MCF 10A (cell line): Measurements from ENCODE around the gene LRP2BP. TPM values are rescaled to one million over a fixed set of nuclear protein-coding genes. Genes with fewer than 3 reads are reported as not detected.

Source experiments
- BruUV-seq: library from RNA; stranded (reverse); fragments of 400-500 nt; replicated peaks from 2 replicates; lab custom pipeline; 2021; lab: Mats Ljungman, UMichigan
- CTCF ChIA-PET: fragments of 300-600 bp; sonication (Branson Sonifier 250); formaldehyde crosslinking; extraction: SDS; loops from one replicate; lab custom pipeline; 2021; ENCODE audit warnings: antibody characterized with exemption, inconsistent platforms; lab: Yijun Ruan, JAX
- POLR2A ChIA-PET: fragments of 300-600, 350-650 bp; sonication (Branson Sonifier 250); formaldehyde crosslinking; extraction: SDS; loops from one replicate; lab custom pipeline; 2020; ENCODE audit warnings: antibody characterized with exemption, inconsistent platforms; lab: Yijun Ruan, JAX
- DNase-seq: peaks from one replicate; pipeline ENCODE4 v3.0.0-alpha.2; 2018; ENCODE audit not compliant: unreplicated experiment
- H3K27ac Mint-ChIP-seq: one replicate; pipeline ENCODE4 v1.8.0; 2022; ENCODE audit warnings: mild to moderate bottlenecking, low read depth, mixed read lengths; ENCODE audit not compliant: unreplicated experiment
- H3K27me3 Mint-ChIP-seq: one replicate; pipeline ENCODE4 v1.8.0; 2022; ENCODE audit warnings: mixed read lengths; ENCODE audit not compliant: insufficient read depth, unreplicated experiment
- H3K36me3 Mint-ChIP-seq: one replicate; pipeline ENCODE4 v1.8.0; 2022; ENCODE audit warnings: mild to moderate bottlenecking, moderate library complexity, mixed read lengths; ENCODE audit not compliant: insufficient read depth, unreplicated experiment
- H3K4me1 Mint-ChIP-seq: one replicate; pipeline ENCODE4 v1.8.0; 2022; ENCODE audit warnings: mixed read lengths; ENCODE audit not compliant: insufficient read depth, unreplicated experiment
- H3K4me3 Mint-ChIP-seq: one replicate; pipeline ENCODE4 v1.8.0; 2022; ENCODE audit warnings: mild to moderate bottlenecking, moderate library complexity, mixed read lengths; ENCODE audit not compliant: unreplicated experiment
- H3K9me3 Mint-ChIP-seq: one replicate; pipeline ENCODE4 v1.8.0; 2022; ENCODE audit warnings: mixed read lengths; ENCODE audit not compliant: unreplicated experiment
- CTCF ChIP-seq: fragments of 200-600 bp; IDR thresholded peaks from one replicate; pipeline ENCODE4 v1.8.0; 2022; ENCODE audit warnings: antibody characterized with exemption, mild to moderate bottlenecking; ENCODE audit not compliant: unreplicated experiment
- intact Hi-C: fragments of 100-400 bp; cut with micrococcal nuclease; formaldehyde crosslinking; loops from 2 replicates; pipeline ENCODE4 v1.14.1; 2022
- total RNA-seq: library from RNA; stranded (reverse); gene quantifications from 2 replicates; pipeline ENCODE4 v1.2.3, GENCODE V29; 2022

The LRP2BP gene
- total RNA-seq, 1 experiment from 2014 or later: 0.70 TPM

DNA sequence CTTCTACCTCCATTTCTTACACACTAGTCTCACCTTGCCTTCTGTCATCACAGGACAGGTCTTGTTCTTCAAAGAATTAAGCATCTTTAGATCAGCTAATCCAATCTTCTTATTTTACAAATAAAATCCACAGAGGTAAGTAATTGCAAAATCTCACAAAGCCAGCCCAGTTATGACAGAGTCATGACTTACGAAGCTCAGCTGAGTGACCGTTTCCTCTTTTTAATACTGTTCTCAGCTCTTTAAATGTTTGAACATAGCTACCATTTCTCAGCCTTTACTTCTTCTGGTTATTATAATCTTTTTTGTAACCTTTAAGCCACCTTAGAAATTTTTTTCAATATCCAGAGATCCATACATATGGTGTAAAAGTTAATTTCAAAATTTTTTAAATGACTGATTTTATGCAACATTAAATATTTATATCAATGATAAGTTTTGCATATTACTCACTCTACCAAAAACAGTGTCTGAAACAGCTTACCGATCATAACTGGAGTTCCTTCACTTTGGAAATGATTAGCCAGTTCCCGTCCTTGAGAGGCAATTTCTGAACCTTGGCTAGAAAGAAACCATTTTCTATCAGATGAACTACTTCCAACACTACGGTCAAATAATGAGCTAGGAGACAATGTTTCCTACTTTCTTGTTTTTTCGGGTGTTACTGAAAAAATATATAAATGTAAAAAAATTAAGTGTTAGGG, 9.7 kb upstream of the LRP2BP start:
- H3K9me3 Mint-ChIP-seq: no peaks in the 10 kb centered on the region
- no TSS peak for BruUV-seq
- POLR2A ChIA-PET: interaction anchor here (1.0 to 2.7 kb wide), 2 partner anchors 9 to 20 kb away, joined by 3 to 10 read pairs; partner anchors contain the start of genes ANKRD37, LRP2BP and UFSP2
- peaks cover 63% of the 10 kb centered on the region for H3K36me3 Mint-ChIP-seq
- H3K27ac Mint-ChIP-seq: no peak overlapping the region
- CTCF ChIA-PET: interaction anchor here (0.6 to 1.2 kb wide), 3 partner anchors 9 to 890 kb away, joined by 3 to 4 read pairs (median 4); partner anchors contain the start of gene ANKRD37
- H3K27me3 Mint-ChIP-seq: no peaks in the 10 kb centered on the region
- no peak for TF ChIP-seq CTCF
- DNase-seq: no peak
- H3K4me3 Mint-ChIP-seq: no peak overlapping the region
- intact Hi-C loops: no loop called here
- no peaks in the 10 kb centered on the region for H3K4me1 Mint-ChIP-seq

DNA sequence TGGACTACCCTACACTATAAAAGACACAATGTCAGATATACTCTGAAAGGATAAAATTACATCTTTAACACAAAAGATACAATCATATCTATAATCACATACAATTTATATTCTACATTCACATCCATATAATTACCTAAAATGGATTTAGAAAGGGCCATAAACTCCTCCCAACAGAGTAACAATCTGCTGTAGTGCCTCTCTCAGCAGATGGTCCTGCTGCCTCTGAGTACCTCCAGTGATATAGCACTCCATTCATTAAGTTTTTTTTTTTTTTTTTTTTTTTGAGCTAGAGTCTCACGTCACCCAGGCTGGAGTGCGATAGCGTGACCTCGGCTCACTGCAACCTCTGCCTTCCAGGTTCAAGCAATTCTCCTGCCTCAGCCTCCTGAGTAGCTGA, 8.3 kb upstream of the LRP2BP start:
- ChIA-PET CTCF (interaction anchor here (0.9 kb wide), 1 partner anchor 194 kb away, joined by 5 read pairs; no protein-coding TSS in a partner anchor), POLR2A (interaction anchor here (0.7 kb wide), 1 partner anchor 21 kb away, joined by 4 read pairs; no protein-coding TSS in a partner anchor)
- intact Hi-C loops: no loop called here
- TF ChIP-seq CTCF: no peak
- no peaks in the 10 kb centered on the region for H3K4me1 Mint-ChIP-seq
- H3K36me3 Mint-ChIP-seq: peaks cover 76% of the 10 kb centered on the region
- H3K27ac Mint-ChIP-seq: no peak overlapping the region
- no peaks in the 10 kb centered on the region for H3K27me3 Mint-ChIP-seq
- no peaks in the 10 kb centered on the region for H3K9me3 Mint-ChIP-seq
- no peak overlapping the region for H3K4me3 Mint-ChIP-seq
- no peak for DNase-seq
- BruUV-seq: no TSS peak

DNA sequence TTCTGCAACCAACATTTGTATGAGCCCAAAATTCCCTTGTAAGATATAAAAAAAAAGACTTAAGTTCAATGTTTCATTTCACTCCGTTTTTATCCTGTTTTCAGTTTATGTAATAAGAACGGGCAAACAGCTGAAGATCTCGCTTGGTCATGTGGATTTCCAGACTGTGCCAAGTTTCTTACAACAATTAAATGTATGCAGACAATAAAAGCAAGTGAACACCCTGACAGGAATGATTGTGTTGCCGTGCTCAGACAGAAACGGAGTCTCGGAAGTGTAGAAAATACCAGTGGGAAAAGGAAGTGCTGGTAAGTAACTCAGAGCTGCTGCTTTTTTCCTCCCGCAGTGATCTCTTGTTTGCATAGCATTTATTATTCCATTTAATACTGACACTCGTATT, 3.7 kb upstream of the LRP2BP start:
- no peak for TF ChIP-seq CTCF
- CTCF ChIA-PET: no interaction called here
- intact Hi-C loops: loop anchor here (5.0 kb wide), 1 partner anchor 198 kb away; no protein-coding TSS in a partner anchor
- H3K9me3 Mint-ChIP-seq: no peaks in the 10 kb centered on the region
- no peak for DNase-seq
- POLR2A ChIA-PET: interaction anchor here (1.0 to 6.7 kb wide), 2 partner anchors 22 to 26 kb away, joined by 3 to 81 read pairs; partner anchors contain the start of gene UFSP2
- no peaks in the 10 kb centered on the region for H3K27me3 Mint-ChIP-seq
- no peak overlapping the region for H3K4me3 Mint-ChIP-seq
- H3K4me1 Mint-ChIP-seq: peaks cover 4% of the 10 kb centered on the region
- no TSS peak for BruUV-seq
- no peak overlapping the region for H3K27ac Mint-ChIP-seq
- H3K36me3 Mint-ChIP-seq: peaks cover 67% of the 10 kb centered on the region

GRCh38 chr4:185398618-185399017, 2.9 kb upstream of the LRP2BP start:
- ChIA-PET CTCF (no interaction called here), POLR2A (interaction anchor here (1.0 to 6.7 kb wide), 2 partner anchors 23 to 27 kb away, joined by 3 to 81 read pairs; partner anchors contain the start of gene UFSP2)
- Mint-ChIP-seq H3K27me3 (no peaks in the 10 kb centered on the region), H3K4me3 (no peak overlapping the region), H3K27ac (no peak overlapping the region), H3K9me3 (no peaks in the 10 kb centered on the region), H3K36me3 (peaks cover 58% of the 10 kb centered on the region), H3K4me1 (peaks cover 7% of the 10 kb centered on the region)
- intact Hi-C loops: loop anchor here (5.0 kb wide), 1 partner anchor 199 kb away; no protein-coding TSS in a partner anchor
- TF ChIP-seq CTCF: no peak
- no TSS peak for BruUV-seq
- no peak for DNase-seq
